OCI-LY1 (cell line): ENCODE data around the gene C3orf70.

ENCODE experiments used
- H2AFZ ChIP-seq: fragments of 200-600 bp; sonication (generic), shearing (Covaris generic); 2 replicates; pipeline ENCODE4 v1.6.0; 2014; ENCODE audit warnings: antibody characterized with exemption, mild to moderate bottlenecking, low read length
- H3F3A ChIP-seq: fragments of 200-600 bp; sonication (generic), shearing (Covaris generic); 2 replicates; pipeline ENCODE4 v1.6.0; 2014; ENCODE audit warnings: mild to moderate bottlenecking, antibody characterized with exemption, low read length, moderate library complexity; ENCODE audit not compliant: insufficient read depth
- H3K27ac ChIP-seq: fragments of 200-600 bp; sonication (generic); 2 replicates; pipeline ENCODE4 v1.5.1; 2014; ENCODE audit warnings: low read length, mixed run types, mild to moderate bottlenecking, low read depth; ENCODE audit not compliant: poor library complexity, severe bottlenecking
- H3K27me3 ChIP-seq: fragments of 200-600 bp; sonication (generic); 2 replicates; pipeline ENCODE4 v1.6.0; 2014; ENCODE audit warnings: antibody characterized with exemption, mild to moderate bottlenecking, low read length, moderate library complexity; ENCODE audit not compliant: insufficient read depth
- H3K36me3 ChIP-seq: fragments of 200-600 bp; sonication (generic); 2 replicates; pipeline ENCODE4 v1.6.1; 2014; ENCODE audit warnings: mild to moderate bottlenecking, antibody characterized with exemption, low read length, moderate library complexity, mixed read lengths; ENCODE audit not compliant: insufficient read depth
- H3K4me1 ChIP-seq: fragments of 200-600 bp; sonication (generic); 2 replicates; pipeline ENCODE4 v1.5.1; 2014; ENCODE audit warnings: mild to moderate bottlenecking, low read length, moderate library complexity; ENCODE audit not compliant: insufficient read depth, severe bottlenecking
- H3K4me2 ChIP-seq: fragments of 200-600 bp; sonication (generic), shearing (Covaris generic); 2 replicates; pipeline ENCODE4 v1.6.1; 2014; ENCODE audit warnings: low read length
- H3K4me3 ChIP-seq: fragments of 200-600 bp; sonication (generic); 2 replicates; pipeline ENCODE4 v1.5.1; 2014; ENCODE audit warnings: low read length, low read depth, mild to moderate bottlenecking, mixed read lengths; ENCODE audit not compliant: poor library complexity, severe bottlenecking
- H3K79me2 ChIP-seq: fragments of 200-600 bp; shearing (Covaris generic); 2 replicates; pipeline ENCODE4 v1.6.1; 2016; ENCODE audit warnings: mixed run types, low read length, mixed read lengths; ENCODE audit not compliant: insufficient read depth
- H3K9ac ChIP-seq: fragments of 200-600 bp; sonication (generic), shearing (Covaris generic); 2 replicates; pipeline ENCODE4 v1.6.1; 2014; ENCODE audit warnings: mild to moderate bottlenecking, low read length, mixed read lengths
- H3K9me2 ChIP-seq: fragments of 200-600 bp; sonication (generic), shearing (Covaris generic); 2 replicates; pipeline ENCODE4 v1.6.1; 2014; ENCODE audit warnings: low read depth, mild to moderate bottlenecking, low read length, mixed read lengths
- H3K9me3 ChIP-seq: fragments of 200-600 bp; shearing (Covaris generic); 2 replicates; pipeline ENCODE4 v1.6.1; 2014; ENCODE audit warnings: low read length, mixed read lengths
- H4K20me1 ChIP-seq: fragments of 200-600 bp; sonication (generic), shearing (Covaris generic); 2 replicates; pipeline ENCODE4 v1.6.0; 2016; ENCODE audit warnings: mild to moderate bottlenecking, low read length; ENCODE audit not compliant: insufficient read depth
- CTCF ChIP-seq: fragments of 200-600 bp; sonication (generic), shearing (Covaris generic); IDR thresholded peaks from 2 replicates; pipeline ENCODE4 v1.5.1; 2017; ENCODE audit warnings: mild to moderate bottlenecking, antibody characterized with exemption, low read length, moderate library complexity, mixed read lengths
- EZH2 ChIP-seq: fragments of 200-600 bp; sonication (generic), shearing (Covaris generic); IDR thresholded peaks from 2 replicates; pipeline ENCODE4 v1.8.0; 2017; ENCODE audit warnings: borderline replicate concordance, mixed run types, mild to moderate bottlenecking, antibody characterized with exemption, low read length, moderate library complexity, mixed read lengths

Gene C3orf70

DNA sequence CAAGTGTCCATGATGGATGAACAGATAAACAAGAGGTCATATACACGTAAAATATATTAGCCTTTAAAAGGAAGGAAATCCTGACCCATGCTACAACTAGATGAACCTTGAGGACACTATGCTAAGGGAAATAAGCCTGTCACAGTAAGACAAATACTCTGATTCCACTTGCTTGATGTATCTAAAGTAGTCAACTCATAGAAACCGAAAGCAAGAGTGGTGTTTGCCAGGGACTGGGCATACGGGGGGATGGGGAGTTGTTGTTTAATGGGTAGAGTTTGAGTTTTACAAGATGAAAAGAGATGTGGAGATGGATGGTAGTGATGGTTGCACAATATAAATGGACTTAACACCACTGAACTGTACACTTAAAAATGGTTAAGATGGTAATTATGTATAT, 65.4 kb downstream of the C3orf70 start:
- Histone ChIP-seq H3K27me3 (no peaks in the 10 kb centered on the region), H3K4me1 (no peaks in the 10 kb centered on the region), H3K9ac (no peak overlapping the region), H3K36me3 (no peaks in the 10 kb centered on the region), H3K9me2 (no peaks in the 10 kb centered on the region), H4K20me1 (no peaks in the 10 kb centered on the region), H3K4me2 (no peak overlapping the region), H3K4me3 (no peak overlapping the region), H3K9me3 (no peaks in the 10 kb centered on the region), H2AFZ (no peak overlapping the region), H3K79me2 (no peaks in the 10 kb centered on the region), H3F3A (no peaks in the 10 kb centered on the region), H3K27ac (no peak overlapping the region)
- TF ChIP-seq CTCF, result no peak
- no peak for TF ChIP-seq EZH2

DNA sequence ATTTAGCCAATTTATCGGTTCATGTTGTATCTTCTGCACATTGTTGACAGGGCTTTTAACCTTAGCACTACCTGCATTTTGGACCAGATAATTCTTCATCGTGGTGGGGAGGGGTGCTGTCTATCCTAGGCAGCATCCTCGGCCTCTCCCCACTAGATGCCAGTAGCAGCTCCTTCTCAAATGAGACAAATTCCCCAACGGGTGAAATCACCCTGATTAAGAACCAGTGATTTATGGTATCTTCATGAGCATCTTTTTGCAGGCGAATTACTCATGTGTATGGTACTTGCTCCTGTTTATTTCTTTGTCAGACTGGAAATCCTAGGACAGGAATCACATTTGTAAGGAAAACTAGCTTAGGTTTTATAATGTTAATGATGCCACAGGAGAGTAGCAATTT, 68.0 kb downstream of the C3orf70 start:
- no peaks in the 10 kb centered on the region for H3F3A ChIP-seq
- H3K4me2 ChIP-seq, result no peak overlapping the region
- no peaks in the 10 kb centered on the region for H3K9me2 ChIP-seq
- H2AFZ ChIP-seq, result no peak overlapping the region
- H3K27ac ChIP-seq, result no peak overlapping the region
- H3K9me3 ChIP-seq, result no peaks in the 10 kb centered on the region
- no peaks in the 10 kb centered on the region for H4K20me1 ChIP-seq
- no peak for TF ChIP-seq CTCF
- no peak for TF ChIP-seq EZH2
- no peak overlapping the region for H3K9ac ChIP-seq
- H3K4me1 ChIP-seq, result no peaks in the 10 kb centered on the region
- no peaks in the 10 kb centered on the region for H3K36me3 ChIP-seq
- H3K27me3 ChIP-seq, result no peaks in the 10 kb centered on the region
- no peak overlapping the region for H3K4me3 ChIP-seq
- no peaks in the 10 kb centered on the region for H3K79me2 ChIP-seq

GRCh38 chr3:185084402-185084801, 68.5 kb downstream of the C3orf70 start:
- TF ChIP-seq CTCF, result no peak
- no peak for TF ChIP-seq EZH2
- no peak overlapping the region for H3K4me3 ChIP-seq
- H3K9me2 ChIP-seq, result no peaks in the 10 kb centered on the region
- H3K4me1 ChIP-seq, result no peaks in the 10 kb centered on the region
- no peak overlapping the region for H2AFZ ChIP-seq
- no peak overlapping the region for H3K9ac ChIP-seq
- no peaks in the 10 kb centered on the region for H3K9me3 ChIP-seq
- no peaks in the 10 kb centered on the region for H3K36me3 ChIP-seq
- H3F3A ChIP-seq, result no peaks in the 10 kb centered on the region
- H3K27ac ChIP-seq, result no peak overlapping the region
- H3K27me3 ChIP-seq, result no peaks in the 10 kb centered on the region
- H4K20me1 ChIP-seq, result no peaks in the 10 kb centered on the region
- H3K79me2 ChIP-seq, result no peaks in the 10 kb centered on the region
- no peak overlapping the region for H3K4me2 ChIP-seq
